Measurements from ENCODE around the gene CXorf58. TPM values are rescaled to one million over a fixed set of nuclear protein-coding genes. Genes with fewer than 3 reads are reported as not detected.

Gene CXorf58
- total and polyA plus RNA-seq, 2 of the 13 experiments (the other 11 are each of a cell fraction or from before 2014, with no cell fraction given) = not detected

- no peak for TF ChIP-seq U2AF1 (optimal IDR thresholded peaks at IDR 0.05; ENCODE audit: low read depth, low read length)
- peak; percentile 84; the same call in 1 of the 2 replicates for TF ChIP-seq ZFP91 (CRISPR knock-in tag; IDR thresholded peaks at IDR 0.05; ENCODE audit: borderline replicate concordance)
- 0 out of 2 replicates have a peak, but pooled peaks have one; percentile 10 for TF ChIP-seq ZNF331 (CRISPR knock-in tag; IDR thresholded peaks at IDR 0.05)
- no peak for TF ChIP-seq SP1 (IDR thresholded peaks at IDR 0.05)
- peak; percentile 46; the same call in 1 of the 2 replicates for TF ChIP-seq SP1 (CRISPR knock-in tag; IDR thresholded peaks at IDR 0.05)
- peak; percentile 18; the same call in 1 of the 2 replicates for TF ChIP-seq AHDC1 (CRISPR knock-in tag; IDR thresholded peaks at IDR 0.05; ENCODE audit: borderline replicate concordance)
- TF ChIP-seq SMYD3 (CRISPR knock-in tag; IDR thresholded peaks at IDR 0.05) = 0 out of 2 replicates have a peak, but pooled peaks have one; percentile 49
- TF ChIP-seq HNF1A (IDR thresholded peaks at IDR 0.05; ENCODE audit: low read depth) = no peak
- peak; percentile 46; the same call in 1 of the 2 replicates for TF ChIP-seq HNF1A (CRISPR knock-in tag; IDR thresholded peaks at IDR 0.05; ENCODE audit: borderline replicate concordance)
- TF ChIP-seq TFAP4 (IDR thresholded peaks at IDR 0.05; ENCODE audit: borderline replicate concordance, low read depth) = peak; percentile 58; the same call in 1 of the 2 replicates
- TF ChIP-seq RBM22 (optimal IDR thresholded peaks at IDR 0.05; ENCODE audit: low read length) = no peak
- TF ChIP-seq SP4 (CRISPR knock-in tag; IDR thresholded peaks at IDR 0.05) = peak; percentile 56
- TF ChIP-seq TFDP2 (CRISPR knock-in tag; IDR thresholded peaks at IDR 0.05) = peak; percentile 70; the same call in 1 of the 2 replicates
- peak; percentile 37; the same call in 1 of the 2 replicates for TF ChIP-seq TBX2 (CRISPR knock-in tag; IDR thresholded peaks at IDR 0.05; ENCODE audit: borderline replicate concordance)
- peak; percentile 82 for TF ChIP-seq ZNF335 (CRISPR knock-in tag; IDR thresholded peaks at IDR 0.05)
Measured at GRCh38 chrX:23907498-23908218, at the start of gene CXorf58, which contains the start of gene APOO (continued).
